MCF 10A (cell line): ENCODE data around the gene MAST2. TPM values are rescaled to one million over a fixed set of nuclear protein-coding genes. Genes with fewer than 3 reads are reported as not detected.
A peak's percentile ranks its signal among the peaks of the same experiment; 100 is the strongest.
"Not testable (repeated sequence)": the region's sequence is repeated elsewhere in the genome, so short reads cannot be mapped to it uniquely, and the experiment has no call there.

ENCODE experiments used
- BruUV-seq: library from RNA; stranded (reverse); fragments of 400-500 nt; replicated peaks from 2 replicates; lab custom pipeline; 2021; lab: Mats Ljungman, UMichigan
- CTCF ChIA-PET: fragments of 300-600 bp; sonication (Branson Sonifier 250); formaldehyde crosslinking; extraction: SDS; loops from one replicate; lab custom pipeline; 2021; ENCODE audit warnings: antibody characterized with exemption, inconsistent platforms; lab: Yijun Ruan, JAX
- POLR2A ChIA-PET: fragments of 300-600, 350-650 bp; sonication (Branson Sonifier 250); formaldehyde crosslinking; extraction: SDS; loops from one replicate; lab custom pipeline; 2020; ENCODE audit warnings: antibody characterized with exemption, inconsistent platforms; lab: Yijun Ruan, JAX
- DNase-seq: peaks from one replicate; pipeline ENCODE4 v3.0.0-alpha.2; 2018; ENCODE audit not compliant: unreplicated experiment
- H3K27ac Mint-ChIP-seq: one replicate; pipeline ENCODE4 v1.8.0; 2022; ENCODE audit warnings: mild to moderate bottlenecking, low read depth, mixed read lengths; ENCODE audit not compliant: unreplicated experiment
- H3K27me3 Mint-ChIP-seq: one replicate; pipeline ENCODE4 v1.8.0; 2022; ENCODE audit warnings: mixed read lengths; ENCODE audit not compliant: insufficient read depth, unreplicated experiment
- H3K36me3 Mint-ChIP-seq: one replicate; pipeline ENCODE4 v1.8.0; 2022; ENCODE audit warnings: mild to moderate bottlenecking, moderate library complexity, mixed read lengths; ENCODE audit not compliant: insufficient read depth, unreplicated experiment
- H3K4me1 Mint-ChIP-seq: one replicate; pipeline ENCODE4 v1.8.0; 2022; ENCODE audit warnings: mixed read lengths; ENCODE audit not compliant: insufficient read depth, unreplicated experiment
- H3K4me3 Mint-ChIP-seq: one replicate; pipeline ENCODE4 v1.8.0; 2022; ENCODE audit warnings: mild to moderate bottlenecking, moderate library complexity, mixed read lengths; ENCODE audit not compliant: unreplicated experiment
- H3K9me3 Mint-ChIP-seq: one replicate; pipeline ENCODE4 v1.8.0; 2022; ENCODE audit warnings: mixed read lengths; ENCODE audit not compliant: unreplicated experiment
- CTCF ChIP-seq: fragments of 200-600 bp; IDR thresholded peaks from one replicate; pipeline ENCODE4 v1.8.0; 2022; ENCODE audit warnings: antibody characterized with exemption, mild to moderate bottlenecking; ENCODE audit not compliant: unreplicated experiment
- intact Hi-C: fragments of 100-400 bp; cut with micrococcal nuclease; formaldehyde crosslinking; loops from 2 replicates; pipeline ENCODE4 v1.14.1; 2022
- total RNA-seq: library from RNA; stranded (reverse); gene quantifications from 2 replicates; pipeline ENCODE4 v1.2.3, GENCODE V29; 2022

MAST2 gene
- total RNA-seq, 1 experiment from 2014 or later: 33.3 TPM

GRCh38 chr1:45942411-45942810 is 139.0 kb downstream of the MAST2 start:
- no peaks in the 10 kb centered on the region for H3K36me3 Mint-ChIP-seq
- peaks cover 9% of the 10 kb centered on the region for H3K4me1 Mint-ChIP-seq
- CTCF ChIA-PET: no interaction called here
- H3K27me3 Mint-ChIP-seq: no peaks in the 10 kb centered on the region
- BruUV-seq: no TSS peak
- H3K4me3 Mint-ChIP-seq: no peak overlapping the region
- DNase-seq: no peak
- no peaks in the 10 kb centered on the region for H3K9me3 Mint-ChIP-seq
- no peak overlapping the region for H3K27ac Mint-ChIP-seq
- TF ChIP-seq CTCF: no peak
- intact Hi-C loops: no loop called here
- POLR2A ChIA-PET: interaction anchor here (1.9 kb wide), 1 partner anchor 15 kb away, joined by 5 read pairs; no protein-coding TSS in a partner anchor

- no peak overlapping the region for H3K27ac Mint-ChIP-seq
- H3K4me1 Mint-ChIP-seq: peaks cover 9% of the 10 kb centered on the region
- no peak for DNase-seq
- H3K27me3 Mint-ChIP-seq: no peaks in the 10 kb centered on the region
- no peak for TF ChIP-seq CTCF
- BruUV-seq: no TSS peak
- H3K4me3 Mint-ChIP-seq: no peak overlapping the region
- ChIA-PET CTCF (no interaction called here), POLR2A (no interaction called here)
- intact Hi-C loops: no loop called here
- no peaks in the 10 kb centered on the region for H3K9me3 Mint-ChIP-seq
- H3K36me3 Mint-ChIP-seq: no peaks in the 10 kb centered on the region
Measured at GRCh38 chr1:45943185-45943584, 139.8 kb downstream of the MAST2 start.

GRCh38 chr1:45945426-45945825 is 142.0 kb downstream of the MAST2 start:
- intact Hi-C loops: no loop called here
- H3K4me3 Mint-ChIP-seq: no peak overlapping the region
- H3K27me3 Mint-ChIP-seq: no peaks in the 10 kb centered on the region
- BruUV-seq: no TSS peak
- peaks cover 9% of the 10 kb centered on the region for H3K4me1 Mint-ChIP-seq
- ChIA-PET CTCF (no interaction called here), POLR2A (no interaction called here)
- H3K27ac Mint-ChIP-seq: no peak overlapping the region
- H3K36me3 Mint-ChIP-seq: no peaks in the 10 kb centered on the region
- H3K9me3 Mint-ChIP-seq: no peaks in the 10 kb centered on the region
- no peak for TF ChIP-seq CTCF
- DNase-seq: no peak

GRCh38 chr1:45949462-45949861 is 146.1 kb downstream of the MAST2 start:
- CTCF ChIA-PET: interaction anchor here (0.6 to 0.9 kb wide), 2 partner anchors 85 to 354 kb away, joined by 3 to 5 read pairs; no protein-coding TSS in a partner anchor
- H3K36me3 Mint-ChIP-seq, H3K27ac Mint-ChIP-seq, H3K27me3 Mint-ChIP-seq, H3K4me3 Mint-ChIP-seq, intact Hi-C loops, DNase-seq, H3K9me3 Mint-ChIP-seq, BruUV-seq: not testable (repeated sequence)
- peaks cover 34% of the 10 kb centered on the region for H3K4me1 Mint-ChIP-seq
- POLR2A ChIA-PET: interaction anchor here (1.0 kb wide), 1 partner anchor 32 kb away, joined by 3 read pairs; no protein-coding TSS in a partner anchor

GRCh38 chr1:45952072-45952471 is 148.7 kb downstream of the MAST2 start:
- CTCF ChIA-PET: interaction anchor here (0.9 to 1.0 kb wide), 2 partner anchors 18 to 70 kb away, joined by 3 read pairs; no protein-coding TSS in a partner anchor
- Mint-ChIP-seq H3K27me3 (no peaks in the 10 kb centered on the region), H3K9me3 (no peaks in the 10 kb centered on the region), H3K27ac (no peak overlapping the region), H3K4me3 (peak overlapping the region; percentile 3), H3K36me3 (peaks cover 6% of the 10 kb centered on the region), H3K4me1 (peaks cover 36% of the 10 kb centered on the region)
- POLR2A ChIA-PET: interaction anchor here (0.6 to 2.9 kb wide), 7 partner anchors 9 to 266 kb away, joined by 3 to 10 read pairs (median 5); no protein-coding TSS in a partner anchor
- peak; percentile 67 for DNase-seq
- no peak for TF ChIP-seq CTCF
- BruUV-seq: no TSS peak
- intact Hi-C loops: no loop called here
